HG03175 (cell line): Measurements from ENCODE around the gene SLIT3.

Experiments used
- ATAC-seq: cut with Tn5 transposase; IDR thresholded peaks from one replicate; pipeline ENCODE4 v1.9.1; 2021; ENCODE audit warnings: mild to moderate bottlenecking, moderate library complexity; ENCODE audit not compliant: unreplicated experiment

Gene SLIT3

DNA sequence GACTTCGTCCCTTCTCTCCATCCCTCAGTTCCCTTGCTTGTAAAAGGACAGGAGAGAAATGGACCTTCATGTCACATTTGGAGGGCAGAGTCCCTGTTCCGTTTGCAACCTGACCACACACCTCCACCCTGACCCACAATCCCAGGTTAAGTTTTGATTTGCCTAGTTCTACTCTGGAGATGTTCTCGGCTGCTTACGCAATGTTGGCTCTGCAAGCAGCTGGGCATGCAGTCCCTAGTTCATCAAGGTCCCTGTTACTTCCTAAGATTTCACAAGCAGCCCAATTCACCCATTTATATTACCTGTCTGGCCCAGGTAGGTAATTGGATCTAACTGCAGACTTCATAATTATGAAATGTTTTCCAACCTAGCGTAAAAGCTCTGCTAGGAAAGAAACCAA, 28.8 kb downstream of the SLIT3 start:
- ATAC-seq: no peak

- no peak for ATAC-seq
These were observed 30.1 kb downstream of the SLIT3 start for GRCh38 chr5:169270827-169271226.

DNA sequence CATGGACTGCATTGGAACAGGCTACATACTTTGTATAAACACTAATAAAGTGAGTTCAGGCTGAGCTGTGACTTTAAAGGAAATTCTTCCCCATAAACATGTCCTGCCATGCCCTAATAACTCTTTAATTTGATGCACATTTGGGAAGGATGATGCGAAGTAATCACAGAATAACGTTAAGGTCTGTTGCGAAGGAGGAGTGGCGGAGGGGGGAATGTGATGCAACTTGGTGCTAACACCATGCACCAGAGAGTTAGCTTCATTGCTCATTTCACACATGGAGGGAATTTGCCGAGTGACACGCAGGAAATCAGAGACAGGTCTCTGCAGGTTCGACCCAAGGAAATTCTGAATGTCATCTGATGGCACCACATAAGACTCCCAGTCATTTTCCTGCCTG, 32.9 kb downstream of the SLIT3 start:
- ATAC-seq: no peak

- ATAC-seq: no peak
These were observed 35.1 kb downstream of the SLIT3 start for GRCh38 chr5:169265888-169266287.

- no peak for ATAC-seq
These were observed 37.3 kb downstream of the SLIT3 start for GRCh38 chr5:169263591-169263990.

GRCh38 chr5:169260896-169261569, 39.9 kb downstream of the SLIT3 start:
- ATAC-seq: no peak

GRCh38 chr5:169258372-169259000, 42.5 kb downstream of the SLIT3 start:
- no peak for ATAC-seq

DNA sequence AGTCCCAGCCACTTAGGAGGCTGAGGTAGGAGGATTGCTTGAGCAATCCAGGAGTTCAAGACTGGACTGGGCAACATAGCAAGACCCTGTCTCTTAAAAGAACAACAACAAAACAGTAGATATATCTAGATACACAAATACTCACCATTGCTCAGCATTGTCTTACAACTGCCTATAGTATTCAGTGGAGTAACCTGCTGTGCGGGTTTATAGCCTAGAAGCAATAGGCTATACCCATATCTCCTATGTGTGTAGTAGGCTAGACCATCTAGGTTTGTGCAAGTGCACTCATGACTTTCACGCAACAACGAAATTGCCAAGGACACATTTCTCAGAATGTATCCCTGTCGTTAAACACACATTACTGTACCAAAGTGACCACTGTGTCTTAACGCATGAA, 44.7 kb downstream of the SLIT3 start:
- ATAC-seq: no peak

DNA sequence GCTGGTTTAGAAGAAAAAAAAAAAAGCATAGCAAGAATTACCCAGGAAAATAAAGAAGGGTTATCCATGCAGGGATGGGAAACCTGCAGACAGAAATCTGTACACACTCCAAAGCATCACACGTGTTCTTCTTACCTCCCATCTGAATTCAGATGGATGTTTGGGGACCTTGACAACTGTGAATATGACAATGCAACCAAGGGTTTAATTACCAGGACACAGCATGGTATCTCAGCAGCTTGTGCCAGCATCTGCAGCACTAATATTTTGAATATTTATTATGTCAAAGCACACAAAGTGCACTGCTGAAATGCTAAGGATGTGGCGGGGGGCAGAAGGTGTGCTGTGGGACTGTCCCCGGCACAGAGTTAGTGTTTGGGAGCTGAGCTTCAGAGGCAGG, 47.9 kb downstream of the SLIT3 start:
- ATAC-seq: no peak

GRCh38 chr5:169251333-169252084, 49.4 kb downstream of the SLIT3 start:
- no peak for ATAC-seq

DNA sequence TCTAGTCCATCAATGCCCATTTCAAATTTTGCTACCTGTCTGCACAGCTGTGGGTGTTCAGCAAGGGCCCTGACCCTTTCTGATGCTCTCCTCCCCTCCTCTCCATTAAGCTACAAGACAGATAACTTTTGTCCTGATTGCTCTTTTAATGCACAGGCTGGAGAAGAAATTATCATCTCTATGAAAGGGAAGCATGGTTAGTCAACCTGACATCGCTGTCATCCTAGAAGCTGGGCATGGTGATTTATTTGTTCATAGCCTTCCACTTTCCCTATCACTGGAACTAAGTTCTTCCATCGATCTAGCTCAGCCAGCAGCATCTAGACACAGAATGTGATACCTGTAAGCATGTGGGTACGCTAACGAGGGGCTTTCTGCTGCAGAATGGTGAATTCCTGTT, 50.1 kb downstream of the SLIT3 start:
- ATAC-seq: no peak

DNA sequence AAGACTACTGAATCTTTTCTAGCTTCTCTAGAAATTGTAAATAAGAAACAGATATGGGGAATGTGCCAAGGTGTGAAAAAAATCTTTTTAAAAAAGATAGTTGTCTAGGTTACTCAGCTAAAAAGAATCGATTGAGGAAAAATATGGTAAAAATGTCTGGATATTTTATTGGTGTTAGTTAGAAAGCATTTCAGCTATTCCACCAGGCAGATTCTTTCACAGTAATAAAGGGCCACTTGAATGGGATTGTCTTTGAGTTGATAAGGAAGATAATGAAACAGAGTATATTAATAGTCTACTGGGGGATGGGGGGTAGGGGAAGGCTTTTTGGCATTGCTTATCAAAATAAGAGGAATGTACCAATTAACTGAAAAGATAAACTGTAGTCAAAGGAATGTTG, 51.9 kb downstream of the SLIT3 start:
- no peak for ATAC-seq

GRCh38 chr5:169248550-169248949, 52.4 kb downstream of the SLIT3 start:
- no peak for ATAC-seq

DNA sequence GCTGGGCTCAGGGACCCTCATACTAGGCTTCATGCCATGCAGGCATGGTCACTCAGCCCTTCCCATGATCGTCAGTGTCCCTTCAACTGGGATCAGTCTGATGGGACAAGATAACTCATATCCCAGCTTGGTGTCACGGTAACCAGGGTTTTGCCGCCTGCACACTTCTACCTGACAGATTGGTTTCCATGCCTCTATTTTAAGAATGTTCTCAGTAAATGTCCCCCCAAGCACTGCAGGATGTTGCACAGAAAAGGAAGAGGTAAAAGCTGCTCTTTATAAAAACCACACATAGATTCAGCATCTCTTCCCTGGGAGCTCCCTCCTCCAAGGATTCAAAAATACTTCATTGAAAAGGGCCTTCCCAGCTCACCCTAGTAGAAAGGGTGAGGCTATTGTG, 56.1 kb downstream of the SLIT3 start:
- ATAC-seq: no peak

DNA sequence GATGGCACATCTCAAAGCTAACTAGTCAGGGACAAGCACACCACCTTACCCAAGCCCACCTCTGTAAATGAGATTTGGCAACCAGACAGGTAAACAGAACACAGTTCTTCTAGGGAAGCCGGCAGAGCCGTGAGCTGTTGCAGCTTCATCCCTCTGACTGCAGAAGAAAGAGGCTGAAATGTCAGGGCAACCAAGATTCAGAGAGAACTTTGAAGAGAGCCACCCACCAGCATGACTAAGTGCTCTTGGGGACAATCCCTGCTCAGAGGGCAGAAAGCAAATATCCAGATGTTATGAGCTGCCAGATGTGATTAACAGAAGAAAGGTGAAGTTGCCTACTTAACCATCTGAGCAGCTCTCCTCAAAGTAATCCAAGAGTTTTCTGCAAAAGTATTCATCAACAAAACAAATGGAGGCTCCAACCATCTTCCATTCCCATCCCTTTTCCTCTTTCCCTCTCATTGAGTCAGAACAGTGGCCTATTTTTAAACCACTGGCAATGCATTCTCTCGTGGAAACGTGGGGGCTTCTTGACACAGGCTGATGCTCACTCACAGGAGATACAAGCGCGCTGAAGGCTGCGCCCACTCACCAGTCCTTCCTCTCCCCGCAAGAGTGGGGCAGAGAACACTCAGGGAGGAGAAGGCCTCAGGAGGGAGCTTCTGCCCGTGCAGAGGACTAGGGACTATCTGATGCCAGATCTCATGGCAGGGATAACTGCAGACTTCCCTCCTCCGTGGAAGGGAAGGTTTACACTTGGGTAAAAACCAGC, 57.1 kb downstream of the SLIT3 start:
- ATAC-seq: no peak

GRCh38 chr5:169242849-169243186, 58.1 kb downstream of the SLIT3 start:
- no peak for ATAC-seq

DNA sequence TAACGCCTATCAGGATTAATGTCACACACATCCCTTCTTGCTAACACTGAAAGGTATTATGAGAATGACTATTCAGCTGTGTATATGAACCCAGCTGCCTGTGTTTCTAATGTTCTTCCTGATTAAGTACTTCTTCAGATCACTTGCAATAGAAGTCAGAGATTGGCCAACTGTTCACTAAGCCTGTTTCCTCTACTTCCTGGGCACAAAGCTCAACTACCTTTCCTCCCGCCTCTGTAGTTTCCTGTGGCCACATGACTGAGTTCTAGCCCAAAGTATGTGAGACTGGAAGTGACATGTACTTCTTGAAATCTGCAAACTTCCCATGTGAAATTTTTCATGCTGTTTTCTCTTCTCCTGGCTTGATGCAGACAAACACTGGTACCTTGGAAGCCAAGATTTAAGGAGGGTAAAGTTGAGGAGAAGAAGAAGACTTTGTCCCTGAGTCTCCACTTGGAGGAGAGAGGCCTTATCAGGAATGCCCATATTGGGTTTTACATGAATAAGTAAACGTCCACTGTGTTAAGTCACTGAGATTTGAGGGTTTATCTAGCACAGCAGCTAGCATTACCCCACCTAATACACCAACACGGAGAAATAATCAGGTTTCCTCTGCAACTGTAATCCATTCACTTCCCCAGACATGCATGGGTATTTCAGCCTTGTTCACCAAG, 58.6 kb downstream of the SLIT3 start:
- no peak for ATAC-seq

DNA sequence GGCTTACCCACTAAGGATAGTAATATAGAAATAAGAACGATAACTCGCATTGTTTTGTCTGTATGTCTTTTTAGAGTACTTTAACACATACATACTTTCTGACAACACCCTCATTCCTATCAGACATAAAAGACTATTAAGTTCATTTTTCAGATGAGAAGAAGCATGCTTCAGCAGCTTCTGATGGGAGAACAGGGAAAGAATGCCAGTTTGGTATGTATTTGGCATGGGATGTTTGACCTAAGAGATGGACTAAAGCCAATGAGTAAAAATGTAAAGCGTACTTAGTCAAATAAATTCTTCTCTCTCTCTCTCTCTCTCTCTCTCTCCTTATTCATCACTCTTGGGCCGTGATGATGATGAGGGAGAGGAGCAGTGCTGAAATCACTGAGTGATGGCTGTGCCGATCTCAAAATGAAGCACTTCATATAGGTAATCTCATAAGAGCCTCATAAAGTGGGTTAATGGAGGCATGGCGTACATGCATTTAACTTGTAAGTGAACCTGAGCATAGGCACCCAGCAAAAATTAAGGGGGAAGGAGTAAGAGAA, 71.5 kb downstream of the SLIT3 start:
- no peak for ATAC-seq

GRCh38 chr5:169226895-169227294, 74.0 kb downstream of the SLIT3 start:
- no peak for ATAC-seq

- ATAC-seq: no peak
These were observed 75.0 kb downstream of the SLIT3 start for GRCh38 chr5:169225830-169226356.

DNA sequence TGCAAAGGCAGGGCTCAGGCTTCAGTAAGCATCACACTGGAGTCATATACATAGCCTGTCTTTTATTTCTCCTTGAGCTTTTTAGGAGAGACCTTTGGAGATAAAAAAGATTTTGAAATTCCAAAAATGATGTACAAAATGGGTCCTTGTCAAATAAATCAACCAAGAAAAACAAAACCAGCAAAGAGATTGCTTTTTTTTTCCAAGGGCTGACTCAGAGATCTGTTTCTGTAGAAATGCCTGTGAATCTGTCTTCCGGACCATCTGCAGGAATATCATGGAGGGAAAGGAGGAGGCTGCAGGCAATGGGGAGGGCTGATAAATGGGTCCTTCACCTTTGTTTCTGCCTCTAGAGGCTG, 77.4 kb downstream of the SLIT3 start:
- no peak for ATAC-seq
